K562 (cell line): ENCODE data around the gene RPL22L1. TPM values are rescaled to one million over a fixed set of nuclear protein-coding genes. Genes with fewer than 3 reads are reported as not detected.
"Not testable (repeated sequence)": the region's sequence is repeated elsewhere in the genome, so short reads cannot be mapped to it uniquely, and the experiment has no call there.

Experiments
- ATAC-seq: fragments of 200-7000 bp; cut with Tn5 transposase; 3 replicates; pipeline ENCODE4 v1.9.1; 2020; ENCODE audit warnings: moderate library complexity
- BruUV-seq: library from RNA; stranded (reverse); fragments of 400-500 nt; replicated peaks from 2 replicates; lab custom pipeline; 2021; lab: Mats Ljungman, UMichigan
- CTCF ChIA-PET: fragments of 300-600 bp; formaldehyde crosslinking; extraction: SDS; loops from one replicate; lab custom pipeline; 2021; ENCODE audit warnings: low intra/inter-chr PET ratio; lab: Yijun Ruan, JAX
- POLR2A ChIA-PET: fragments of 300-600, 350-650 bp; sonication (Branson Sonifier 250); formaldehyde crosslinking; extraction: SDS; loops from one replicate; lab custom pipeline; 2021; ENCODE audit warnings: antibody characterized with exemption, inconsistent platforms; lab: Yijun Ruan, JAX
- DNase-seq, 4 experiments: peaks; one replicate each; pipeline versions ENCODE4 v3.0.0 to v3.0.0-alpha.2; 2011 to 2018; ENCODE audit warnings: low spot score in 3 of 4, mixed read lengths in 3 of 4; ENCODE audit errors: extremely low read depth in 1 of 4
- FAIRE-seq: peaks from 2 replicates; lab custom pipeline; 2011; peaks lifted over from hg19 to GRCh38; lab: Jason Lieb, UNC
- H2AFZ ChIP-seq: 2 replicates; pipeline ENCODE4 v1.6.0; 2011; ENCODE audit warnings: low read depth, low read length, control low read depth, inconsistent platforms
- H3K27ac ChIP-seq: fragments of 200-600 bp; 3 replicates; pipeline ENCODE4 v1.8.0; 2011; ENCODE audit warnings: low read depth, mild to moderate bottlenecking, control low read depth, inconsistent platforms, low read length, moderate library complexity, mixed read lengths; ENCODE audit errors: extremely low read depth
- H3K27me3 ChIP-seq, 2 experiments: fragments of 300-600 bp in 1 of 2; 2 replicates in 1 of 2; 3 replicates in 1 of 2; pipeline versions ENCODE4 v1.6.0 to v1.8.0; 2011; ENCODE audit warnings: inconsistent platforms in 2 of 2, low read length in 2 of 2, mild to moderate bottlenecking in 1 of 2, mixed read lengths in 1 of 2, moderate library complexity in 1 of 2; ENCODE audit not compliant: control insufficient read depth in 2 of 2, insufficient read depth in 2 of 2
- H3K36me3 ChIP-seq: fragments of 300-600 bp; 3 replicates; pipeline ENCODE4 v1.8.0; 2011; ENCODE audit warnings: mild to moderate bottlenecking, low read length, inconsistent platforms; ENCODE audit not compliant: control insufficient read depth, insufficient read depth
- H3K4me1 ChIP-seq, 2 experiments: fragments of 200-600 bp in 1 of 2; replicated peaks in 1 of 2; 2 replicates in 1 of 2; 3 replicates in 1 of 2; pipeline versions ENCODE4 v1.5.1 to v1.8.0; 2011; ENCODE audit warnings: inconsistent platforms in 2 of 2, low read length in 2 of 2, mild to moderate bottlenecking in 1 of 2, mixed read lengths in 1 of 2, moderate library complexity in 1 of 2; ENCODE audit not compliant: control insufficient read depth in 2 of 2, insufficient read depth in 2 of 2
- H3K4me2 ChIP-seq: 2 replicates; pipeline ENCODE4 v1.6.1; 2011; ENCODE audit warnings: low read length, control low read depth, inconsistent platforms, mixed read lengths; ENCODE audit not compliant: insufficient read depth
- H3K4me3 ChIP-seq: fragments of 200-600 bp; sonication (generic), shearing (Covaris generic); 2 replicates; pipeline ENCODE4 v1.5.1; 2016; ENCODE audit warnings: control low read depth, inconsistent platforms
- H3K79me2 ChIP-seq: fragments of 200-600 bp; 3 replicates; pipeline ENCODE4 v1.8.0; 2011; ENCODE audit warnings: low read length, inconsistent platforms; ENCODE audit not compliant: control insufficient read depth, insufficient read depth
- H3K9ac ChIP-seq, 2 experiments: 2 replicates each; pipeline versions ENCODE4 v1.6.0 to v1.6.1; 2011; ENCODE audit warnings: low read depth in 2 of 2, low read length in 2 of 2, control low read depth in 1 of 2, inconsistent platforms in 1 of 2, mild to moderate bottlenecking in 1 of 2, mixed read lengths in 1 of 2; ENCODE audit not compliant: insufficient read depth in 1 of 2
- H3K9me1 ChIP-seq: one replicate; pipeline ENCODE4 v1.6.0; 2011; ENCODE audit warnings: inconsistent platforms, mild to moderate bottlenecking, low read length, moderate library complexity; ENCODE audit not compliant: control insufficient read depth, insufficient read depth
- H3K9me3 ChIP-seq: replicated peaks from 2 replicates; pipeline ENCODE4 v1.5.1; 2011; ENCODE audit warnings: low read depth, low read length, inconsistent platforms; ENCODE audit not compliant: control insufficient read depth, insufficient read depth
- H4K20me1 ChIP-seq: replicated peaks from 2 replicates; pipeline ENCODE4 v1.6.1; 2011; ENCODE audit warnings: low read length, inconsistent platforms, mixed read lengths; ENCODE audit not compliant: control insufficient read depth, insufficient read depth
- YY1 ChIP-seq, 3 experiments: IDR thresholded peaks; 2 replicates each; pipeline ENCODE4 v1.6.1; 2011; ENCODE audit warnings: low read length in 2 of 3, mild to moderate bottlenecking in 2 of 3, moderate library complexity in 2 of 3, borderline replicate concordance in 1 of 3, control low read depth in 1 of 3, low read depth in 1 of 3; ENCODE audit not compliant: insufficient read depth in 3 of 3, insufficient replicate concordance in 2 of 3, control insufficient read depth in 1 of 3, insufficient read length in 1 of 3; ENCODE audit errors: extremely low read depth in 1 of 3
- ZNF146 ChIP-seq: IDR thresholded peaks from one replicate; pipeline ENCODE4 v1.6.1; 2018; ENCODE audit warnings: missing compliant biosample characterization; ENCODE audit not compliant: unreplicated experiment
- WGBS: fragments of 100-300 bp; shearing (Covaris generic); methylation state at CpG from one replicate; pipeline ENCODE4 v1.1.6; 2016; ENCODE audit warnings: low coverage, mixed read lengths; ENCODE audit not compliant: insufficient coverage; ENCODE audit errors: missing lambda C conversion rate; 5-methylcytosine and 5-hydroxymethylcytosine counted together
- in situ Hi-C: fragments of 300-500 bp; cut with MboI; formaldehyde crosslinking; loops from 4 replicates; pipeline ENCODE4 v1.15.0; 2018; ENCODE audit warnings: inconsistent platforms, mixed read lengths
- intact Hi-C: fragments of 100-400 bp; cut with micrococcal nuclease; formaldehyde crosslinking; loops from 2 replicates; pipeline ENCODE4 v1.14.2; 2022
- polyA plus RNA-seq, 8 experiments: library from polyadenylated mRNA; depleted of rRNA in 4 of 8; stranded (reverse) in 5 of 8; unstranded in 3 of 8; fragments of >200 nt; fragmentation: Nextera tagmentation in 2 of 8; fragmentation: Illumina TruSeq in 1 of 8; extraction: Ambion mirVana in 2 of 8; extraction: Trizol in 1 of 8; gene quantifications; 2 replicates each; pipeline versions ENCODE4 v1.2.1 to v1.2.3, GENCODE V29; 2011 to 2014; ENCODE audit warnings: inconsistent platforms in 1 of 8, missing spikeins in 1 of 8
- total RNA-seq, 7 experiments: library from RNA; depleted of rRNA in 6 of 7; stranded (reverse); fragments of >200 nt in 6 of 7; fragmentation: Illumina TruSeq in 2 of 7; extraction: Trizol in 2 of 7; gene quantifications; 2 replicates each; pipeline versions ENCODE4 v1.2.1 to v1.2.3, GENCODE V29; 2011 to 2021; ENCODE audit warnings: low replicate concordance in 1 of 7

RPL22L1 gene
- total and polyA plus RNA-seq, 9 of the 15 experiments (the other 6 are each of a cell fraction or from before 2014, with no cell fraction given): 53.9 to 198 (median 108) TPM

DNA sequence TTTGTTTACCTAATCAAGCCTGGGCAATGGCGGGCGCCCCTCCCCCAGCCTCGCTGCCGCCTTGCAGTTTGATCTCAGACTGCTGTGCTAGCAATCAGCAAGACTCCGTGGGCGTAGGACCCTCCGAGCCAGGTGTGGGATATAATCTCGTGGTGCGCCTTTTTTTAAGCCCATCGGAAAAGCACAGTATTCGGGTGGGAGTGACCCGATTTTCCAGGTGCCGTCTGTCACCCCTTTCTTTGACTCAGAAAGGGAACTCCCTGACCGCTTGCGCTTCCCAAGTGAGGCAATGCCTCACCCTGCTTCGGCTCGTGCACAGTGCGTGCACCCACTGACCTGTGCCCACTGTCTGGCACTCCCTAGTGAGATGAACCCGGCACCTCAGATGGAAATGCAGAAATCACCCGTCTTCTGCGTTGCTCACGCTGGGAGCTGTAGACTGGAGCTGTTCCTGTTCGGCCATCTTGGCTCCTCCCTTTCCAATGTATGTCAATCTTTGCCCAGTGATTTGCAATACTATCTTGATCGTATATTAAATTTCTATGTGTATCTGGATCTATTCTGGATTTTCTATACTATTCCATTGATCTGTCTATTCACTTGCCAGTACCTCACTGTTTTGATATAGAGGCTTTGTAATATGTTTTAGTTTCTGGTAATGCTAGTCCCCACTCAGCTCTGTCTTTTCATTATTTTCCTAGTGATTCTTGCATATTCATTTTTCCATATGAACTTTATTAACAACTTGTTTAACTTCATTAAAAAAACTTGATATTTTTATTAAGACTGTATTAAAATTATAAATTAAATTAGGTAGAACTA lies 14.3 kb upstream of the RPL22L1 start (continued):
- peak in 2 of 3 experiments; percentile 46 to 57 for TF ChIP-seq YY1 (IDR thresholded peaks at IDR 0.05; ENCODE audit: borderline replicate concordance in 1 of 3, control insufficient read depth in 1 of 3, extremely low read depth in 1 of 3, insufficient read depth in 3 of 3, insufficient read length in 1 of 3, insufficient replicate concordance in 2 of 3, low read depth in 1 of 3, low read length in 2 of 3)

DNA sequence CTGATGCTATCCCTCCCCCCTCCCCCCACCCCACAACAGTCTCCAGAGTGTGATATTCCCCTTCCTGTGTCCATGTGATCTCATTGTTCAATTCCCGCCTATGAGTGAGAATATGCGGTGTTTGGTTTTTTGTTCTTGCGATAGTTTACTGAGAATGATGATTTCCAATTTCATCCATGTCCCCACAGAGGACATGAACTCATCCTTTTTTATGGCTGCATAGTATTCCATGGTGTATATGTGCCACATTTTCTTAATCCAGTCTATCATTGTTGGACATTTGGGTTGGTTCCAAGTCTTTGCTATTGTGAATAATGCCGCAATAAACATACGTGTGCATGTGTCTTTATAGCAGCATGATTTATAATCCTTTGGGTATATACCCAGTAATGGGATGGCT lies 8.7 kb upstream of the RPL22L1 start:
- H3K9me1 ChIP-seq, H3K79me2 ChIP-seq, POLR2A ChIA-PET, H3K36me3 ChIP-seq, H3K4me2 ChIP-seq, in situ Hi-C loops, H3K27me3 ChIP-seq, FAIRE-seq, H3K9me3 ChIP-seq, H3K9ac ChIP-seq, BruUV-seq, intact Hi-C loops, H2AFZ ChIP-seq, H3K4me3 ChIP-seq, DNase-seq, H3K27ac ChIP-seq, CTCF ChIA-PET, H4K20me1 ChIP-seq, ATAC-seq, H3K4me1 ChIP-seq: not testable (repeated sequence)
- 49% methylated on average over 2 of the region's 5 CpGs for WGBS
- TF ChIP-seq ZNF146 (CRISPR knock-in tag): peak; percentile 60

DNA sequence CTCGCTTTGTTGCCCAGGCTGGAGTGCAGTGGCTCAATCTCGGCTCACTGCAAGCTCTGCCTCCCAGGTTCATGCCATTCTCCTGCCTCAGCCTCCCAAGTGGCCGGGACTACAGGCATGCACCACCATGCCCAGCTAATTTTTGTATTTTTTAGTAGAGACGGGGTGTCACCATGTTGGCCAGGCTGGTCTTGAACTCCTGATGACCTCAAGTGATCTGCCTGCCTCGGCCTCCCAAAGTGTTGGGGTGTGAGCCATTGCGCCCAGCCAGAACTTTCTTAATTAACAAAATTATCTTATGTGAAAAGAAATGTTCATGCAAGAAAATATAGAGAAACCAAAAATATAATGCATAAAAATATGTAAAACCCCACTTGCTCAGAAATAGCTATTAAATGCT lies 7.3 kb upstream of the RPL22L1 start:
- H3K27ac ChIP-seq, H2AFZ ChIP-seq, DNase-seq, H3K9me1 ChIP-seq, H3K9me3 ChIP-seq, H3K4me3 ChIP-seq, H3K4me2 ChIP-seq, H3K9ac ChIP-seq, H3K27me3 ChIP-seq, CTCF ChIA-PET, BruUV-seq, ATAC-seq, H3K4me1 ChIP-seq, H4K20me1 ChIP-seq, H3K79me2 ChIP-seq, in situ Hi-C loops, FAIRE-seq, intact Hi-C loops, H3K36me3 ChIP-seq: not testable (repeated sequence)
- POLR2A ChIA-PET: interaction anchor here (0.7 kb wide), 1 partner anchor 12 kb away, joined by 4 read pairs; no protein-coding TSS in a partner anchor
- 61% methylated on average over 6 of the region's 6 CpGs for WGBS
